Type B pancreatic cell (in vitro differentiated cells): ENCODE results near the gene OPN1MW2. TPM values are rescaled to one million over a fixed set of nuclear protein-coding genes. Genes with fewer than 3 reads are reported as not detected.
"Not testable (repeated sequence)": the region's sequence is repeated elsewhere in the genome, so short reads cannot be mapped to it uniquely, and the experiment has no call there.

Source experiments
- DNase-seq: peaks from one replicate; pipeline ENCODE4 v3.0.0; 2021; ENCODE audit warnings: mixed read lengths; ENCODE audit not compliant: unreplicated experiment; ENCODE audit errors: extremely low spot score
- H3K27ac Mint-ChIP-seq: 2 replicates; pipeline ENCODE4 v1.8.0; 2021; ENCODE audit warnings: mild to moderate bottlenecking, mixed read lengths
- H3K27me3 Mint-ChIP-seq: 2 replicates; pipeline ENCODE4 v1.8.0; 2021; ENCODE audit warnings: mixed read lengths
- H3K36me3 Mint-ChIP-seq: 2 replicates; pipeline ENCODE4 v1.8.0; 2021; ENCODE audit warnings: mixed read lengths
- H3K4me1 Mint-ChIP-seq: one replicate; pipeline ENCODE4 v1.8.0; 2021; ENCODE audit warnings: mixed read lengths; ENCODE audit not compliant: unreplicated experiment
- H3K4me3 Mint-ChIP-seq: 2 replicates; pipeline ENCODE4 v1.8.0; 2021; ENCODE audit warnings: mild to moderate bottlenecking, mixed read lengths
- H3K9me3 Mint-ChIP-seq: 2 replicates; pipeline ENCODE4 v1.8.0; 2021; ENCODE audit warnings: mixed read lengths
- long read RNA-seq: library from polyadenylated mRNA; unstranded; transcript quantifications from one replicate; pipeline ENCODE4 v2.0.0, GENCODE V29; 2020
- total RNA-seq: library from RNA; stranded (reverse); gene quantifications from 2 replicates; pipeline ENCODE4 v1.2.1, GENCODE V29; 2021; ENCODE audit warnings: low replicate concordance

Gene OPN1MW2
- not detected in 2 replicates for total RNA-seq
- long read RNA-seq, result 0 reads

GRCh38 chrX:154219456-154219855 lies at the start of gene OPN1MW2:
TSS of gene OPN1MW2 (plus strand) at chrX:154219756. CDS start at chrX:154219816, 60 bp downstream.
- H3K27ac Mint-ChIP-seq, H3K4me1 Mint-ChIP-seq, H3K4me3 Mint-ChIP-seq, H3K27me3 Mint-ChIP-seq, H3K9me3 Mint-ChIP-seq, H3K36me3 Mint-ChIP-seq, DNase-seq: not testable (repeated sequence)

- H3K27me3 Mint-ChIP-seq, H3K36me3 Mint-ChIP-seq, DNase-seq, H3K4me3 Mint-ChIP-seq, H3K27ac Mint-ChIP-seq, H3K9me3 Mint-ChIP-seq, H3K4me1 Mint-ChIP-seq: not testable (repeated sequence)
Observed at GRCh38 chrX:154172535-154172943, 47.0 kb upstream of the OPN1MW2 start.

GRCh38 chrX:154174356-154174755 lies 45.2 kb upstream of the OPN1MW2 start:
- H3K9me3 Mint-ChIP-seq, H3K27me3 Mint-ChIP-seq, H3K27ac Mint-ChIP-seq, H3K4me3 Mint-ChIP-seq, H3K36me3 Mint-ChIP-seq, H3K4me1 Mint-ChIP-seq, DNase-seq: not testable (repeated sequence)

GRCh38 chrX:154182296-154182695 lies 37.3 kb upstream of the OPN1MW2 start, which contains the start of gene OPN1MW:
TSS of gene OPN1MW (plus strand) at chrX:154182596. CDS start at chrX:154182678, 82 bp downstream.
- H3K27ac Mint-ChIP-seq, H3K9me3 Mint-ChIP-seq, H3K4me1 Mint-ChIP-seq, H3K36me3 Mint-ChIP-seq, H3K27me3 Mint-ChIP-seq, DNase-seq, H3K4me3 Mint-ChIP-seq: not testable (repeated sequence)

GRCh38 chrX:154183794-154184193 lies 35.8 kb upstream of the OPN1MW2 start:
- H3K4me3 Mint-ChIP-seq, H3K36me3 Mint-ChIP-seq, DNase-seq, H3K27me3 Mint-ChIP-seq, H3K27ac Mint-ChIP-seq, H3K9me3 Mint-ChIP-seq, H3K4me1 Mint-ChIP-seq: not testable (repeated sequence)

- H3K4me3 Mint-ChIP-seq, result not testable (repeated sequence)
Observed at GRCh38 chrX:154192846-154193245, 26.7 kb upstream of the OPN1MW2 start.

GRCh38 chrX:154194316-154194715 lies 25.2 kb upstream of the OPN1MW2 start:
- not testable (repeated sequence) for H3K27ac Mint-ChIP-seq, H3K27me3 Mint-ChIP-seq, H3K9me3 Mint-ChIP-seq, H3K36me3 Mint-ChIP-seq, H3K4me3 Mint-ChIP-seq, H3K4me1 Mint-ChIP-seq, DNase-seq

More at GRCh38 chrX:154192846-154193245, 26.7 kb upstream of the OPN1MW2 start:
- not testable (repeated sequence) for H3K9me3 Mint-ChIP-seq, H3K27me3 Mint-ChIP-seq, H3K4me1 Mint-ChIP-seq, H3K36me3 Mint-ChIP-seq, DNase-seq, H3K27ac Mint-ChIP-seq

- H3K27ac Mint-ChIP-seq, H3K36me3 Mint-ChIP-seq, H3K9me3 Mint-ChIP-seq, H3K27me3 Mint-ChIP-seq, H3K4me1 Mint-ChIP-seq, DNase-seq, H3K4me3 Mint-ChIP-seq: not testable (repeated sequence)
Observed at GRCh38 chrX:154196466-154196865, 23.1 kb upstream of the OPN1MW2 start.

- H3K36me3 Mint-ChIP-seq, H3K4me1 Mint-ChIP-seq, H3K27ac Mint-ChIP-seq, H3K9me3 Mint-ChIP-seq, H3K4me3 Mint-ChIP-seq, H3K27me3 Mint-ChIP-seq, DNase-seq: not testable (repeated sequence)
Observed at GRCh38 chrX:154209670-154210418, 9.7 kb upstream of the OPN1MW2 start.

- not testable (repeated sequence) for H3K4me1 Mint-ChIP-seq, H3K36me3 Mint-ChIP-seq, H3K27me3 Mint-ChIP-seq, H3K9me3 Mint-ChIP-seq, H3K4me3 Mint-ChIP-seq, DNase-seq, H3K27ac Mint-ChIP-seq
Observed at GRCh38 chrX:154211057-154211456, 8.5 kb upstream of the OPN1MW2 start.

GRCh38 chrX:154211499-154211898 lies 8.1 kb upstream of the OPN1MW2 start:
- H3K36me3 Mint-ChIP-seq, H3K4me3 Mint-ChIP-seq, DNase-seq, H3K27ac Mint-ChIP-seq, H3K4me1 Mint-ChIP-seq, H3K9me3 Mint-ChIP-seq, H3K27me3 Mint-ChIP-seq: not testable (repeated sequence)

- H3K4me1 Mint-ChIP-seq, result not testable (repeated sequence)
Observed at GRCh38 chrX:154225292-154225691, 5.7 kb downstream of the OPN1MW2 start.

GRCh38 chrX:154226706-154227105 lies 7.2 kb downstream of the OPN1MW2 start:
- H3K27me3 Mint-ChIP-seq, H3K36me3 Mint-ChIP-seq, H3K4me1 Mint-ChIP-seq, H3K9me3 Mint-ChIP-seq, H3K27ac Mint-ChIP-seq, H3K4me3 Mint-ChIP-seq, DNase-seq: not testable (repeated sequence)

More at GRCh38 chrX:154225292-154225691, 5.7 kb downstream of the OPN1MW2 start:
- DNase-seq, H3K36me3 Mint-ChIP-seq, H3K27ac Mint-ChIP-seq, H3K27me3 Mint-ChIP-seq, H3K4me3 Mint-ChIP-seq, H3K9me3 Mint-ChIP-seq: not testable (repeated sequence)

GRCh38 chrX:154231443-154231842 lies 11.9 kb downstream of the OPN1MW2 start:
- H3K4me3 Mint-ChIP-seq, DNase-seq, H3K9me3 Mint-ChIP-seq, H3K36me3 Mint-ChIP-seq, H3K27me3 Mint-ChIP-seq, H3K4me1 Mint-ChIP-seq, H3K27ac Mint-ChIP-seq: not testable (repeated sequence)
